CD8-positive, alpha-beta memory T cell (primary cell): Measurements from ENCODE around the gene EXD3. TPM values are rescaled to one million over a fixed set of nuclear protein-coding genes. Genes with fewer than 3 reads are reported as not detected.

Source experiments
- CTCF ChIA-PET: fragments of 350-600 bp; sonication (Branson Sonifier 250); formaldehyde crosslinking; loops from one replicate; lab custom pipeline; 2021; ENCODE audit warnings: antibody characterized with exemption; lab: Charles Lee
- POLR2A ChIA-PET: fragments of 350-600 bp; sonication (Branson Sonifier 250); formaldehyde crosslinking; loops from one replicate; lab custom pipeline; 2021; ENCODE audit warnings: antibody characterized with exemption; lab: Charles Lee
- DNase-seq, 5 donors: peaks; one replicate each; pipeline versions ENCODE4 v3.0.0 to v3.0.0-alpha.2; 2020 to 2022; ENCODE audit warnings: mixed read lengths in 1 of 5
- H3K27ac ChIP-seq: one replicate; pipeline ENCODE4 v1.7.0; 2013; ENCODE audit warnings: low read depth, mild to moderate bottlenecking, low read length, moderate library complexity
- H3K27me3 ChIP-seq: 2 replicates; pipeline ENCODE4 v1.7.0; 2013; ENCODE audit warnings: low read length, mild to moderate bottlenecking; ENCODE audit not compliant: insufficient read depth, poor library complexity, severe bottlenecking
- H3K36me3 ChIP-seq: 2 replicates; pipeline ENCODE4 v1.7.0; 2013; ENCODE audit warnings: mild to moderate bottlenecking, low read length, moderate library complexity; ENCODE audit not compliant: insufficient read depth
- H3K4me1 ChIP-seq: 2 replicates; pipeline ENCODE4 v1.7.0; 2013; ENCODE audit warnings: mild to moderate bottlenecking, low read length, moderate library complexity; ENCODE audit not compliant: insufficient read depth
- H3K4me3 ChIP-seq: 2 replicates; pipeline ENCODE4 v1.7.0; 2013; ENCODE audit warnings: mild to moderate bottlenecking, low read length
- H3K9me3 ChIP-seq: 2 replicates; pipeline ENCODE4 v1.7.0; 2013; ENCODE audit warnings: mild to moderate bottlenecking, low read length
- H3K27ac Mint-ChIP-seq, 8 donors: one replicate each; pipeline ENCODE4 v1.8.0; 2020 to 2021; ENCODE audit warnings: mixed read lengths in 8 of 8, mild to moderate bottlenecking in 6 of 8, inconsistent platforms in 3 of 8, moderate library complexity in 3 of 8
- H3K27me3 Mint-ChIP-seq, 2 donors: one replicate each; pipeline ENCODE4 v1.8.0; 2020 to 2021; ENCODE audit warnings: mixed read lengths in 2 of 2, mild to moderate bottlenecking in 1 of 2, moderate library complexity in 1 of 2
- H3K36me3 Mint-ChIP-seq, 3 donors: one replicate each; pipeline ENCODE4 v1.8.0; 2020 to 2021; ENCODE audit warnings: mixed read lengths in 3 of 3, inconsistent platforms in 1 of 3, mild to moderate bottlenecking in 1 of 3
- H3K4me1 Mint-ChIP-seq, 3 donors: one replicate each; pipeline ENCODE4 v1.8.0; 2020 to 2021; ENCODE audit warnings: mixed read lengths in 3 of 3, inconsistent platforms in 1 of 3, mild to moderate bottlenecking in 1 of 3
- H3K4me3 Mint-ChIP-seq, 7 donors: one replicate each; pipeline ENCODE4 v1.8.0; 2020 to 2021; ENCODE audit warnings: mixed read lengths in 7 of 7, mild to moderate bottlenecking in 6 of 7, moderate library complexity in 4 of 7, inconsistent platforms in 2 of 7
- H3K9me3 Mint-ChIP-seq, 5 donors: one replicate each; pipeline ENCODE4 v1.8.0; 2020 to 2022; ENCODE audit warnings: mixed read lengths in 5 of 5, mild to moderate bottlenecking in 3 of 5, moderate library complexity in 2 of 5, inconsistent platforms in 1 of 5
- polyA plus RNA-seq: library from polyadenylated mRNA; unstranded; fragments of 300-500 nt; fragmentation: Illumina TruSeq; gene quantifications from one replicate; pipeline ENCODE4 v1.2.3, GENCODE V29; 2021
- total RNA-seq, 2 experiments: library from RNA; stranded (reverse); gene quantifications; one replicate each; pipeline ENCODE4 v1.2.3, GENCODE V29; 2021

EXD3 gene
- total and polyA plus RNA-seq, 3 experiments from 2014 or later: 4.8 to 6.7 (median 6.6) TPM

DNA sequence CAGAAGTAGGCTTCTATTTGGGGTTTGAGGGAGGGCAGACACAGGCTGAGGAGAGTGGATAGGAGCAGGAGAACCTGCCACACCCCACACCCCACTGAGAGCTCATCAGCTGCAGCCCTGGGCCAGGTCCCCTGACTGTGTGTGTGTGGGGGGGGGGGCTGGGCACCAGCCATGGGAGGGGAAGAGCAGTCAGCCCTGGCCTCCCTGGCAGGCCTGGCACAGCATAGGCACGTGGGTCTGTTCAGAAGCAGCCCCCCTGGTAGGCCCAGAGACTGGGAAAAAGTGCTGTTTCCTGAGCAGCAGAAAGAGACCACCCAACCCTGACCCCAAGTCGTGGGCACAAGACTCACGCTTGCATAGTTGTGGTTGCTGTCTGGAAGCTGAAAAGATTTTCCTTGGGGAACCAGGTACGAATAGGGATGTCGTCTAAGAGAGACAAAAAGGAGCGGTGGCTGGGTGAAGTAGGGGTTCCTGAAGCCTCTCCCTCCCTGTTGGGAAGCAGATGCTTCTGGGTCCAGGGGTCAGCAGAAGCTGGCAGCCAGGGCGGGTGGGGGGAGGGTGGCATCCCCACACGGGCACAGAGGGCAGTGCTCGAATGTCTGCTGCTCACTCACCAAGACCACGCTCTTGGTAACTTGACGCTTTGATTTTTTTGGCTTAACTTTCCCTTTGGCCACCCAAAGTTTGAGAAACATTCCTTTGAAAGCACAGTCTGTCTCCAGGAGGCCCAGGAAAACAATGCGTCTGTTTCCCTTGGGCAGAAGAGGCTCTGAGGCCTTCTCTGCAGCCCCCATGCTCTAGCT lies 33.3 kb upstream of the EXD3 start:
- ChIA-PET CTCF (interaction anchor here (0.8 to 1.5 kb wide), 3 partner anchors 10 to 33 kb away, joined by 3 to 4 read pairs (median 3); partner anchors contain the start of genes EXD3 and NOXA1), POLR2A (no interaction called here)
- Mint-ChIP-seq H3K4me3 (peak overlapping the region in 4 of 7 donors; percentile 33 to 70 (median 45)), H3K27me3 (no peaks in the 10 kb centered on the region), H3K27ac (peak overlapping the region in 3 of 8 donors; percentile 38 to 71 (median 55)), H3K36me3 (peaks cover 0 to 11% (median 0%) of the 10 kb centered on the region in 3 donors), H3K4me1 (peaks cover 17 to 52% (median 26%) of the 10 kb centered on the region in 3 donors), H3K9me3 (no peaks in the 10 kb centered on the region)
- DNase-seq: peak in 1 of 5 donors; percentile 0
- H3K27ac ChIP-seq: no peak overlapping the region
- H3K27me3 ChIP-seq: no peaks in the 10 kb centered on the region
- no peaks in the 10 kb centered on the region for H3K36me3 ChIP-seq
- H3K4me1 ChIP-seq: peaks cover 73% of the 10 kb centered on the region
- no peak overlapping the region for H3K4me3 ChIP-seq
- H3K9me3 ChIP-seq: no peaks in the 10 kb centered on the region

DNA sequence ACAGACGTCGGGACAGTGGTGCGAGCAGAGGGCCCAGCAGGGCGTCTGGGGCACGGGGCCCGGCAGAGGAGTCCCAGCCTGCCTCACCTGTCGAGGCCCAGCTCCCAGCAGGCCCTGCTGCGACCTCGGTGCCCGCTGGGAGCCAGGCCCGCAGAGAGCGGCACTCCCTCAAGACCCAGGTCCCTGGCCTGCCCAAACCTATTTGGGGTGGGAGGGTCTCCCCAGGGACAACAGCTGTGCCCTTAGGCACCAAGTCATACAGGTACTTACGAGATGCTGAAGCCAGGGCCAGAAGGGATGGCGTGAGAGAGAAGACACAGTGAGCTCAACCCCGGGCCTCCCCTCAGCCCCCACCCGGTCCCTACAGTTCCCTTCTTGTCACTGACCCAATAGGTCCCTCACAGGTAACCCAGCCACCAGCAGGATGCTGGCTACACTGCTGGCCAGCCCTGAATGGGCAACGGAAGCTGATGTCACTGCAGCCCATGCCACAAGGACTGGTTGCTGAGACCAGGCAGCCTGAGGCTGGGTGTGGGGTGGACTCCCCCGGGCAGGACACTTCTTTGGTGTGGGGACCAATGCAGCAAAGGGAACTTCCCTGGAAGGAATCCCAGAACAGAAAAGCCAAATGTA lies 32.5 kb upstream of the EXD3 start:
- Mint-ChIP-seq H3K27ac (peak overlapping the region in 2 of 8 donors; percentile 55 to 71), H3K4me3 (peak overlapping the region in 3 of 7 donors; percentile 19 to 70 (median 33)), H3K27me3 (no peaks in the 10 kb centered on the region), H3K4me1 (peaks cover 23 to 48% (median 26%) of the 10 kb centered on the region in 3 donors), H3K9me3 (peaks cover 0 to 3% (median 0%) of the 10 kb centered on the region in 5 donors), H3K36me3 (peaks cover 0 to 11% (median 0%) of the 10 kb centered on the region in 3 donors)
- no peaks in the 10 kb centered on the region for H3K9me3 ChIP-seq
- H3K4me3 ChIP-seq: no peak overlapping the region
- ChIA-PET CTCF (interaction anchor here (0.8 kb wide), 1 partner anchor 33 kb away, joined by 3 read pairs; the partner anchor contains the start of genes EXD3 and NOXA1), POLR2A (no interaction called here)
- no peak overlapping the region for H3K27ac ChIP-seq
- no peaks in the 10 kb centered on the region for H3K27me3 ChIP-seq
- H3K36me3 ChIP-seq: no peaks in the 10 kb centered on the region
- peak in 2 of 5 donors; percentile 0 to 48 for DNase-seq
- H3K4me1 ChIP-seq: peaks cover 70% of the 10 kb centered on the region

DNA sequence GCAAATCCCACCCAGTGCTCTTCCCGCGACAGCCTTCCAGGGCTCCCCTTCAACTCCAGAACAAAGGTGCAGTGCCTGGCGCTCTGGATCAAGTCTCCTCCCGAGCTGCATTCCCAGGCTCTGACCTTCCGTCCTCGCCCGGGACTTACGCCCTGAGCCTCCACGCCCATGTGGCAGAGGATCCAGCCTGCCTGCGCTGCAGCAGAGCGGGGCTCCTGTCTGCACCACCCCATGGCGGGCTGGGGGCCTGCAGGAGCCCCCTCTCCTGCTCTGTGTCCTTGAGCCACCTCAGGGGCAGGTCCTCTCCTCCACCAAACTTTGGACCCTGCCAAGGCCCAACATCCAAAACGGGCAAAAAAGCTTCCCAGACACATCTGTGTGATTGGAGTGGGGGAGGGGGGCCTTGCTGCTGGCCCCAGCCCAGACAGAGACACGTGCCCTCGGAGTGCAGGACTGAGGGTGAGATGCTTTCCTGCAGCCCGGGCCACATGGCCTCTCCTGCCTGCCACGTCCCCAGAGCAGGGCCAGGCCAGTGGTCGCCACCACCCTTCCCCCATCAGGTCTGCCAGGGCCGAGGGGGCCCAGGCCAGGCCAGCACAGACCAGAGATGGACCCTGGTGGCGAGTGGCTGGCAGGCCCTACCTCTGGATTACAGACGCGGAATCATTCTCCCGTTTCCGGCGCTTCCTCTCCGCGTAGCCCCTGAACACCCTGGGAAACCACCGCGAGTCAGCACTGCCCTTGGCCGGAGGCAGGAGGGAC lies 31.8 kb upstream of the EXD3 start:
- Histone ChIP-seq H3K36me3 (no peaks in the 10 kb centered on the region), H3K27me3 (no peaks in the 10 kb centered on the region), H3K4me3 (peak overlapping the region; percentile 37), H3K9me3 (no peaks in the 10 kb centered on the region), H3K4me1 (peaks cover 70% of the 10 kb centered on the region), H3K27ac (peak overlapping the region; percentile 24)
- Mint-ChIP-seq H3K27ac (no peak overlapping the region), H3K36me3 (peaks cover 0 to 11% (median 0%) of the 10 kb centered on the region in 3 donors), H3K9me3 (peaks cover 0 to 6% (median 0%) of the 10 kb centered on the region in 5 donors), H3K4me1 (peaks cover 24 to 44% (median 25%) of the 10 kb centered on the region in 3 donors), H3K27me3 (peaks cover 0 to 2% of the 10 kb centered on the region in 2 donors), H3K4me3 (peak overlapping the region in 1 of 7 donors; percentile 32)
- peak in 2 of 5 donors; percentile 0 to 48 for DNase-seq
- ChIA-PET POLR2A (no interaction called here), CTCF (no interaction called here)

DNA sequence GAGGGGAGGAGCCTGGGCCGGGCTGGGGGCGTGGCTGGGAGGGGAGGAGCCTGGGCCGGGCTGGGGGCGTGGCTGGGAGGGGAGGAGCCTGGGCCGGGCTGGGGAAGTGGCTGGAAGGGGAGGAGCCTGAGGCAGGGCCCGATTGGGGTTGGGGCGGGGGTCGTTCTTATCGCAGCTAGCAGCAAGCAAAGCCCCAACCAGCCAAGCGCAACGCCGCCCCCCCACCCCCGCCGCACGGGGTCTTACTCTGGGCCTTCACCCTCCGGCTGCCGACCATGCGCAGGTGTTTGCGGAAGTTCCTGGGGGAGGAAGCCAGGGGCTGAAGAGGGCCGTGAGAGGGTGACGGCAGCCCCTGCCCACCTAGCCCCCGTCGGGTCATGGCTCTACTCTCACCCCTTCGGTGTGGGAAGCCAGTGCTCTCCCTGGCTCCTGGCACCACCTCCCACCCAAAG lies 31.2 kb upstream of the EXD3 start:
- Histone ChIP-seq H3K4me3 (peak overlapping the region; percentile 37), H3K9me3 (no peaks in the 10 kb centered on the region), H3K36me3 (no peaks in the 10 kb centered on the region), H3K27ac (peak overlapping the region; percentile 24), H3K4me1 (peaks cover 68% of the 10 kb centered on the region), H3K27me3 (no peaks in the 10 kb centered on the region)
- Mint-ChIP-seq H3K27me3 (peaks cover 0 to 2% of the 10 kb centered on the region in 2 donors), H3K36me3 (peaks cover 0 to 11% (median 0%) of the 10 kb centered on the region in 3 donors), H3K27ac (peak overlapping the region in 1 of 8 donors; percentile 84), H3K9me3 (peaks cover 0 to 6% (median 0%) of the 10 kb centered on the region in 5 donors), H3K4me1 (peaks cover 21 to 39% (median 23%) of the 10 kb centered on the region in 3 donors), H3K4me3 (no peak overlapping the region)
- ChIA-PET POLR2A (no interaction called here), CTCF (no interaction called here)
- peak in 1 of 5 donors; percentile 49 for DNase-seq

DNA sequence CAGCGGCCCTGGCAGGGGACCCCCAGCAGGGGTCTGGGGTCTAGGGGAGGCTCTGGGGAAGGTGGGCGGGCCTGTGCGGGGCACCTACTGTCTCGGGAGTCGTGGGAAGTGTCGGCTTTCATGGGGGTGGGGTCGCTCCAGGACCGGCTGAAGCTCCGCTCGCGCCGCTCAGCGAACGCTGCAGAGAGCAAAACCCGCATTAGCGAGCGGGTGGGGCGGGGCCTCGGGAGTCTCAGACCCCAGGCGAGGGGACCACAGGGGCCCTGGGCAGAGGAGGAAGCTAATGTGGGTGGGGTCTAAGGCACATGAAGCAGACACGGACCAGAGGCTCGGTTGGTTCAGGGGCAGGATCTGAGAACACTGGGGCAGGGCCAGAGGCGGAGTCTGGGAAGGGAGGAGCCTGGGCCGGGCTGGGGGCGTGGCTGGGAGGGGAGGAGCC lies 30.7 kb upstream of the EXD3 start:
- H3K36me3 Mint-ChIP-seq: peaks cover 0 to 11% (median 0%) of the 10 kb centered on the region in 3 donors
- H3K36me3 ChIP-seq: no peaks in the 10 kb centered on the region
- POLR2A ChIA-PET: no interaction called here
- CTCF ChIA-PET: interaction anchor here (1.6 kb wide), 1 partner anchor 31 kb away, joined by 5 read pairs; the partner anchor contains the start of genes EXD3 and NOXA1
- H3K9me3 ChIP-seq: no peaks in the 10 kb centered on the region
- DNase-seq: peak; percentile 33 to 61 (median 36)
- H3K27me3 ChIP-seq: no peaks in the 10 kb centered on the region
- peaks cover 0 to 2% of the 10 kb centered on the region in 2 donors for H3K27me3 Mint-ChIP-seq
- peaks cover 21 to 42% (median 23%) of the 10 kb centered on the region in 3 donors for H3K4me1 Mint-ChIP-seq
- H3K4me3 Mint-ChIP-seq: peak overlapping the region in 1 of 7 donors; percentile 48
- H3K4me3 ChIP-seq: no peak overlapping the region
- H3K27ac ChIP-seq: no peak overlapping the region
- peak overlapping the region in 1 of 8 donors; percentile 64 for H3K27ac Mint-ChIP-seq
- peaks cover 0 to 6% (median 0%) of the 10 kb centered on the region in 5 donors for H3K9me3 Mint-ChIP-seq
- peaks cover 68% of the 10 kb centered on the region for H3K4me1 ChIP-seq

DNA sequence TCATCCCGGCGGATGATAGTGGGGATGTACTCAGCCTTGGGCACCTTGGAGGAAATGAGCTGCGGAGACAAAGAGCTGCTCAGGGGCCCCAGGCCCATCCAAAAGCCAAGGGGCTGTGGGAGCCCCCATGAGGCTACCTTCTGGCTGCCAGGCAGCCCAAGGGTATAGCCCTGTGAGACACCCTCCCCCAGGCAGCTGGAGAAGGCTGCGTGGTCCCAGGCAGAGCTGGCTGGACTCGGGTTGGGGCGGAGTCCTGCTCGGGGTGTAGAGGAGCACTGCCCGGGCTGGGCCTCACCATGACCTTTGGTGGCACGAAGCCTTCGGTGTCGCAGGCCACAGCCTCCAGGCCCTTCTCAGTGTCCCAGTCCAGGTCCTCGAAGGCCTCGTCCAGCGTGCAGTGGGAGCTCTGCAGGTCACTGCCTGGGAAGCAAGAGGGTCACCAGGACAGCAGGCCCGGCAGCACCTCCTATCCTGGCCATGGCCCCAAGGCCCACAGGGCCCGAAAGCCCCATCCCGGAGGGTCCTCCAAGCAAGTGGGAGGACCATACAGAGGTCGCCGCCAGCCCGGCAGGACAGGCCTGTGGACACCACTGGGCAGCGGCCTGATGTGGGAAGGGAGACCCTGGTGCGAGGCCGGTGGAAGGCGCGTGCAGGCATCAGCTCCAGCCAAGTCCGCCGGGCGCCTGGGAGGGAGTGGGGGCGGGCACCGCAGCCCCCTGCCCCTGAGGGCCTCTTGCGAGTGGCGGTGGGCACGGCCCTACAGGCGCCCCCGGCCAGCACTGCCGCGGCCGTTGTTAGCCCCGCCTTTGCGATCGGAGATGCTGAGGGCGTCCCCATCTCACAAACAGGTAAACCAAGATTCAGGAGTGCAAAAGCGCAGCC lies 30.0 kb upstream of the EXD3 start:
- Mint-ChIP-seq H3K9me3 (peaks cover 0 to 6% (median 0%) of the 10 kb centered on the region in 5 donors), H3K27me3 (peaks cover 0 to 2% of the 10 kb centered on the region in 2 donors), H3K36me3 (peaks cover 0 to 11% (median 0%) of the 10 kb centered on the region in 3 donors), H3K4me1 (peaks cover 21 to 42% (median 23%) of the 10 kb centered on the region in 3 donors), H3K27ac (peak overlapping the region in 1 of 8 donors; percentile 48), H3K4me3 (no peak overlapping the region)
- POLR2A ChIA-PET: interaction anchor here (0.6 kb wide), 1 partner anchor 256 kb away, joined by 3 read pairs; no protein-coding TSS in a partner anchor
- Histone ChIP-seq H3K27ac (no peak overlapping the region), H3K9me3 (no peaks in the 10 kb centered on the region), H3K4me1 (peaks cover 63% of the 10 kb centered on the region), H3K4me3 (no peak overlapping the region), H3K27me3 (no peaks in the 10 kb centered on the region), H3K36me3 (no peaks in the 10 kb centered on the region)
- DNase-seq: peak in 1 of 5 donors; percentile 52
- CTCF ChIA-PET: interaction anchor here (1.6 kb wide), 1 partner anchor 30 kb away, joined by 5 read pairs; the partner anchor contains the start of genes EXD3 and NOXA1
